NCI-H748 treated with DMSO at 0.1 percent for 48 hours (cell line): ENCODE measurements around the gene KRIT1.
A peak's percentile ranks its signal among the peaks of the same experiment; 100 is the strongest.
"Not testable (repeated sequence)": the region's sequence is repeated elsewhere in the genome, so short reads cannot be mapped to it uniquely, and the experiment has no call there.

Source experiments
- DNase-seq: peaks from one replicate; lab custom pipeline; 2025; lab: John Stamatoyannopoulos, UW

KRIT1 gene

GRCh38 chr7:92246360-92247101 lies 817 bp upstream of the KRIT1 start:
- DNase-seq = peak; percentile 44

- DNase-seq = peak; percentile 34
These were observed 767 bp downstream of the KRIT1 start for GRCh38 chr7:92244808-92245486.

- DNase-seq = no peak
These were observed 2.7 kb downstream of the KRIT1 start for GRCh38 chr7:92242972-92243371.

GRCh38 chr7:92230547-92230946 lies 15.2 kb downstream of the KRIT1 start:
- DNase-seq = no peak

- DNase-seq = no peak
These were observed 17.0 kb downstream of the KRIT1 start for GRCh38 chr7:92228742-92229141.

GRCh38 chr7:92228100-92228499 lies 17.6 kb downstream of the KRIT1 start:
- DNase-seq = no peak

- no peak for DNase-seq
These were observed 18.7 kb downstream of the KRIT1 start for GRCh38 chr7:92226981-92227380.

GRCh38 chr7:92221766-92222165 lies 23.9 kb downstream of the KRIT1 start:
- no peak for DNase-seq

GRCh38 chr7:92206672-92207071 lies 39.0 kb downstream of the KRIT1 start:
- DNase-seq = no peak

GRCh38 chr7:92205987-92206386 lies 39.7 kb downstream of the KRIT1 start:
- DNase-seq = no peak

GRCh38 chr7:92200791-92201190 lies 44.9 kb downstream of the KRIT1 start:
- DNase-seq = no peak

- DNase-seq = no peak
These were observed 53.4 kb downstream of the KRIT1 start for GRCh38 chr7:92192326-92192725.

GRCh38 chr7:92189246-92189645 lies 56.5 kb downstream of the KRIT1 start:
- DNase-seq = not testable (repeated sequence)

GRCh38 chr7:92184294-92184693 lies 61.4 kb downstream of the KRIT1 start:
- not testable (repeated sequence) for DNase-seq

- DNase-seq = peak; percentile 87
These were observed 66.5 kb downstream of the KRIT1 start, which contains the start of gene LRRD1 for GRCh38 chr7:92178928-92179924. Gene LRRD1, minus strand, starts transcription at chr7:92179142. Its CDS starts 13,940 bp downstream, at chr7:92165202.

GRCh38 chr7:92177362-92177761 lies 68.4 kb downstream of the KRIT1 start:
- DNase-seq = no peak

GRCh38 chr7:92169529-92169928 lies 76.2 kb downstream of the KRIT1 start:
- not testable (repeated sequence) for DNase-seq

GRCh38 chr7:92161271-92161670 lies 84.4 kb downstream of the KRIT1 start:
- no peak for DNase-seq

GRCh38 chr7:92158660-92159575 lies 86.8 kb downstream of the KRIT1 start:
- no peak for DNase-seq

- no peak for DNase-seq
These were observed 88.7 kb downstream of the KRIT1 start for GRCh38 chr7:92156990-92157389.

GRCh38 chr7:92155108-92155739 lies 90.5 kb downstream of the KRIT1 start:
- DNase-seq = no peak
